Measurements from ENCODE around the gene ANKS1B. TPM values are rescaled to one million over a fixed set of nuclear protein-coding genes. Genes with fewer than 3 reads are reported as not detected.

Gene ANKS1B
- total RNA-seq, 4 donors from 2014 or later = 34.5 to 81.9 (median 71.1) TPM

DNA sequence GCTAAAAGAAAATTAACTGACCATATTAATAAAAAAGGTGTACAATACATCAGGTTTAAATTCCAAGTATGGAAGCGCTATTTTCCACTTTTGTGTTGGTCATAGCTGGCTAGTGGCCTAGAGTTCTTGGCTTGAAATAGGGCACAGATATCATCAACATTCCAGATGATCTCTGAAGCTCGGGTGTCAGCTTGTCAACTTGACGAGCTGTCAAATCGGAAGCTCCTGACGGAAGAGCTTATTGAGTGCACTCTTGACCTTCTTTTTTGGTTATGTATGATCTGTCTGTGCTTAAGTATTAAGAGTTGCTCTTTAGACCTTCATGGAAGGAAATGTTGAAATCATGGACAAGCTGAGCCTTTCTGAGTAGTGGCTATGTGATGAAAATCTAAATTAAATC, 1161.7 kb downstream of the ANKS1B start:
- peak in 1 of 2 donors; percentile 10 for DNase-seq
- Histone ChIP-seq H3K36me3 (no peaks in the 10 kb centered on the region), H3K4me3 (replicated peaks in 1 of 3) (no peak overlapping the region), H3K27me3 (no peaks in the 10 kb centered on the region), H3K4me1 (peaks cover 10 to 13% of the 10 kb centered on the region in 2 donors), H3K27ac (peak overlapping the region in 1 of 3 donors; percentile 30), H3K9me3 (no peaks in the 10 kb centered on the region)
- no peak for TF ChIP-seq POLR2A (IDR thresholded peaks at IDR 0.05)
- TF ChIP-seq CTCF (IDR thresholded peaks at IDR 0.05) = no peak
- intact Hi-C loops (cut with DNase I) = no loop called here
- WGBS, 2 donors = 57 to 58% methylated on average over 5 of the region's 5 CpGs

DNA sequence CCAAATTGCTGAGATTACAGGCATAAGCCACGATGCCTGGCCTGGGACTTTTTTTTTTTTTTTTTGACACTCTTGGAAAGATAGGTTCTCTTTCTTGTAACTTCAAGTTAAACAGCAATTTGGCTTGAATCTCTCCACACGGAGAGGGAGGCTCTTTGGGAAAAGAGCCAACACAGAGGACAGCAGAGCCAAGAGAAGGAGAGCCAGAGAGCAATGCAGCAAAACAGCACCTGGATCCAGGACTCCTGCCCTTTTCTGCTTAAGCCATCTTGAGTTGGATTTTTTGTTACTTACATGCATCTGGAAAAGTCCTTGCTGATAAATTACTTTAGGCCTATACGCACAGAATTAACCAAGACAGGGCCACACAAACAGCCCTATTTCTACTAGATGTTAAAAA, 1162.9 kb downstream of the ANKS1B start:
- WGBS, 2 donors = 32 to 35% methylated on average over 3 of the region's 3 CpGs
- TF ChIP-seq POLR2A (IDR thresholded peaks at IDR 0.05) (no peak), CTCF (IDR thresholded peaks at IDR 0.05) (no peak)
- H3K9me3 ChIP-seq = no peaks in the 10 kb centered on the region
- DNase-seq = peak; percentile 39 to 57
- H3K4me3 ChIP-seq (replicated peaks in 1 of 3) = no peak overlapping the region
- no peaks in the 10 kb centered on the region for H3K27me3 ChIP-seq
- peak overlapping the region in 1 of 3 donors; percentile 30 for H3K27ac ChIP-seq
- intact Hi-C loops (cut with DNase I) = no loop called here
- peaks cover 10 to 13% of the 10 kb centered on the region in 2 donors for H3K4me1 ChIP-seq
- no peaks in the 10 kb centered on the region for H3K36me3 ChIP-seq

GRCh38 chr12:98821232-98821631, 1163.5 kb downstream of the ANKS1B start:
- WGBS, 2 donors = 89 to 94% methylated on average over 2 of the region's 2 CpGs
- intact Hi-C loops (cut with DNase I) = no loop called here

GRCh38 chr12:98819821-98820404, 1164.8 kb downstream of the ANKS1B start:
- Histone ChIP-seq H3K4me1 (peaks cover 10 to 13% of the 10 kb centered on the region in 2 donors), H3K4me3 (replicated peaks in 1 of 3) (no peak overlapping the region), H3K9me3 (no peaks in the 10 kb centered on the region), H3K27me3 (no peaks in the 10 kb centered on the region), H3K36me3 (no peaks in the 10 kb centered on the region), H3K27ac (no peak overlapping the region)
- WGBS, 2 donors = 83 to 88% methylated on average over 8 of the region's 8 CpGs
- TF ChIP-seq POLR2A (IDR thresholded peaks at IDR 0.05) (no peak), CTCF (IDR thresholded peaks at IDR 0.05) (no peak)
- intact Hi-C loops (cut with DNase I) = no loop called here
- no peak for DNase-seq

More at GRCh38 chr12:98821232-98821631, 1163.5 kb downstream of the ANKS1B start:
- Histone ChIP-seq H3K27me3 (no peaks in the 10 kb centered on the region), H3K9me3 (no peaks in the 10 kb centered on the region), H3K4me1 (peaks cover 10 to 13% of the 10 kb centered on the region in 2 donors), H3K36me3 (no peaks in the 10 kb centered on the region), H3K27ac (no peak overlapping the region), H3K4me3 (replicated peaks in 1 of 3) (no peak overlapping the region)
- no peak for DNase-seq
- TF ChIP-seq POLR2A (IDR thresholded peaks at IDR 0.05) = no peak
- TF ChIP-seq CTCF (IDR thresholded peaks at IDR 0.05) = no peak

- no peak overlapping the region for H3K27ac ChIP-seq
- H3K4me3 ChIP-seq (replicated peaks in 1 of 3) = no peak overlapping the region
- no peaks in the 10 kb centered on the region for H3K27me3 ChIP-seq
- intact Hi-C loops (cut with DNase I) = no loop called here
- no peaks in the 10 kb centered on the region for H3K9me3 ChIP-seq
- peaks cover 10 to 13% of the 10 kb centered on the region in 2 donors for H3K4me1 ChIP-seq
- TF ChIP-seq CTCF (IDR thresholded peaks at IDR 0.05) (no peak), POLR2A (IDR thresholded peaks at IDR 0.05) (no peak)
- 88 to 93% methylated on average over 3 of the region's 3 CpGs for WGBS, 2 donors
- DNase-seq = no peak
- no peaks in the 10 kb centered on the region for H3K36me3 ChIP-seq
Observed at GRCh38 chr12:98819071-98819470, 1165.7 kb downstream of the ANKS1B start.

Data from thyroid gland (tissue), 4 donors.